NAMALWA (cell line): Measurements from ENCODE around the gene TSPEAR.

Experiments used
- DNase-seq: peaks from one replicate; pipeline ENCODE4 v3.0.0-alpha.2; 2015; ENCODE audit warnings: low spot score

The TSPEAR gene

GRCh38 chr21:44720170-44720569 is 8.8 kb upstream of the TSPEAR start:
- no peak for DNase-seq

GRCh38 chr21:44718571-44718970 is 7.2 kb upstream of the TSPEAR start:
- DNase-seq: no peak

- DNase-seq: no peak
Observed at GRCh38 chr21:44718093-44718492, 6.7 kb upstream of the TSPEAR start.

GRCh38 chr21:44716984-44717383 is 5.6 kb upstream of the TSPEAR start:
- no peak for DNase-seq

GRCh38 chr21:44714905-44715304 is 3.5 kb upstream of the TSPEAR start:
- DNase-seq: no peak

- DNase-seq: no peak
Observed at GRCh38 chr21:44713846-44714245, 2.5 kb upstream of the TSPEAR start.

GRCh38 chr21:44713130-44713529 is 1.8 kb upstream of the TSPEAR start:
- DNase-seq: no peak

- DNase-seq: no peak
Observed at GRCh38 chr21:44712203-44713028, 1.0 kb upstream of the TSPEAR start.

- no peak for DNase-seq
Observed at GRCh38 chr21:44710756-44711326, 531 bp downstream of the TSPEAR start.

- DNase-seq: no peak
Observed at GRCh38 chr21:44710294-44710665, 1.1 kb downstream of the TSPEAR start.

- no peak for DNase-seq
Observed at GRCh38 chr21:44709426-44710293, 1.7 kb downstream of the TSPEAR start.

- DNase-seq: no peak
Observed at GRCh38 chr21:44708866-44709425, 2.4 kb downstream of the TSPEAR start.

GRCh38 chr21:44708213-44708865 is 3.0 kb downstream of the TSPEAR start:
- no peak for DNase-seq

- DNase-seq: no peak
Observed at GRCh38 chr21:44706706-44707581, 4.4 kb downstream of the TSPEAR start.

GRCh38 chr21:44706026-44706705 is 5.2 kb downstream of the TSPEAR start:
- DNase-seq: no peak

- DNase-seq: no peak
Observed at GRCh38 chr21:44704636-44705001, 6.8 kb downstream of the TSPEAR start.

- no peak for DNase-seq
Observed at GRCh38 chr21:44703731-44704635, 7.4 kb downstream of the TSPEAR start.

GRCh38 chr21:44702973-44703730 is 8.2 kb downstream of the TSPEAR start:
- DNase-seq: no peak
